Fibroblast of lung (primary cell): Measurements from ENCODE around the gene BYSL. TPM values are rescaled to one million over a fixed set of nuclear protein-coding genes. Genes with fewer than 3 reads are reported as not detected.

ENCODE experiments used
- DNase-seq, 2 donors: peaks; one replicate each; pipeline versions ENCODE4 v3.0.0 to v3.0.0-alpha.2; 2010; ENCODE audit warnings: low read depth in 2 of 2
- H2AFZ ChIP-seq: 2 replicates; pipeline ENCODE4 v1.5.1; 2012; ENCODE audit warnings: low read length, control low read depth, inconsistent platforms
- H3K27ac ChIP-seq: 2 replicates; pipeline ENCODE4 v1.5.1; 2011; ENCODE audit warnings: low read length, control low read depth; ENCODE audit not compliant: insufficient read depth
- H3K27me3 ChIP-seq: 2 replicates; pipeline ENCODE4 v1.5.1; 2011; ENCODE audit warnings: mild to moderate bottlenecking, low read length; ENCODE audit not compliant: control insufficient read depth, insufficient read depth
- H3K36me3 ChIP-seq: 2 replicates; pipeline ENCODE4 v1.5.1; 2011; ENCODE audit warnings: low read length; ENCODE audit not compliant: control insufficient read depth, insufficient read depth
- H3K4me1 ChIP-seq: 2 replicates; pipeline ENCODE4 v1.5.1; 2011; ENCODE audit warnings: low read length; ENCODE audit not compliant: control insufficient read depth, insufficient read depth; ENCODE audit errors: extremely low read depth
- H3K4me2 ChIP-seq: 2 replicates; pipeline ENCODE4 v1.5.1; 2011; ENCODE audit warnings: low read length, control low read depth; ENCODE audit not compliant: insufficient read depth; ENCODE audit errors: extremely low read depth
- H3K4me3 ChIP-seq, 4 experiments: fragments of 200-600 bp in 1 of 4; sonication (generic) in 1 of 4; replicated peaks in 1 of 4; 2 replicates each; pipeline ENCODE4 v1.5.1; 2011 to 2016; ENCODE audit warnings: low read length in 4 of 4, low read depth in 3 of 4, mild to moderate bottlenecking in 3 of 4, control low read depth in 2 of 4, inconsistent platforms in 1 of 4, mixed read lengths in 1 of 4; ENCODE audit not compliant: insufficient read depth in 1 of 4; ENCODE audit errors: control extremely low read depth in 1 of 4
- H3K79me2 ChIP-seq: 2 replicates; pipeline ENCODE4 v1.5.1; 2012; ENCODE audit warnings: mild to moderate bottlenecking, low read length, inconsistent platforms; ENCODE audit not compliant: control insufficient read depth, insufficient read depth
- H3K9ac ChIP-seq: 2 replicates; pipeline ENCODE4 v1.5.1; 2011; ENCODE audit warnings: mild to moderate bottlenecking, low read length, control low read depth; ENCODE audit not compliant: insufficient read depth
- H3K9me3 ChIP-seq: 2 replicates; pipeline ENCODE4 v1.5.1; 2012; ENCODE audit warnings: low read depth, low read length; ENCODE audit not compliant: control insufficient read depth, insufficient read depth
- H4K20me1 ChIP-seq: 2 replicates; pipeline ENCODE4 v1.5.1; 2011; ENCODE audit warnings: low read length; ENCODE audit not compliant: control insufficient read depth, insufficient read depth; ENCODE audit errors: extremely low read depth
- EZH2 ChIP-seq: IDR thresholded peaks from 2 replicates; pipeline ENCODE4 v1.5.1; 2012; ENCODE audit warnings: low read length, control low read depth, mild to moderate bottlenecking; ENCODE audit errors: missing control alignments
- polyA plus RNA-seq, 2 donors: library from polyadenylated mRNA; depleted of rRNA in 1 of 2; stranded (reverse) in 1 of 2; unstranded in 1 of 2; fragments of >200 nt; gene quantifications; 2 replicates each; pipeline ENCODE4 v1.2.1, GENCODE V29; 2011 to 2012; ENCODE audit warnings: missing spikeins in 1 of 2
- total RNA-seq: library from RNA; depleted of rRNA; stranded (reverse); fragments of >200 nt; gene quantifications from 2 replicates; pipeline ENCODE4 v1.2.1, GENCODE V29; 2014
- TF ChIP-seq, protein P1 (sequence below), 2 donors: IDR thresholded peaks in 1 of 2; conservative IDR thresholded peaks in 1 of 2; 1 replicate in 1 of 2; 2 replicates in 1 of 2; pipeline ENCODE4 v1.5.1; 2011 to 2012; ENCODE audit warnings: low read length in 2 of 2, control low read depth in 1 of 2, inconsistent platforms in 1 of 2, low read depth in 1 of 2, mild to moderate bottlenecking in 1 of 2

BYSL gene
- total and polyA plus RNA-seq, 2 donors (not counting 1 experiment from before 2014, with no cell fraction given): 11.3 to 13.7 TPM

DNA sequence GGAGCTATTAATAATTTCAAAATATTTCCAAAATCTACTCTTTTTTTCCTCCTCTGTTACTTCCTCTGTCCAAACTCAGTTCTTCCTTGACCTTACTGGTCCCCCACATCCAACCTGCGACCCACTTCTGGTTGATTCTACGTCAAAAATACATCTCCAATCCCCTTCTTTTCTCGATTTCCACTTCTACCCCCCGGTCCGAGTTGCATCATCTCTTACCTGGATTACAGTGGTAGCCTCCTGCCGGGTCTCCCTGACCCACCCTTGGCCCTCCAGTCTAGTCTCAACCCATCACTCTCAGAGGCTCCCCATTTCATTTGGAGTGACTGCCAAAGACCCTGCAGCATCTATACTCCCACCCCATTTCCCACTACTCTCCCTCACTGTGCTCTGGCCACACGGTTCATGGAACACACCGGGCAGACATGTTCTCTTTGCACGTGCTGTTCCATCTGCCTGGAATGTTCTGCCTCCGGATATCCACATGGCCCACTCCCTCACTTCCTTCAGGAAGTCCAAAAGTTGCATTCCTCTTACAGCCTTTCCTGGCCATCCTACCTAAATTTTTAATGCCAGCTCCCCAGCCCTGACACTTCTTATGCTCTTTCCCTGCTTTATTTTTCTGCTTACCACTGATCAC lies 26.4 kb downstream of the BYSL start:
- H3K27me3 ChIP-seq: no peaks in the 10 kb centered on the region

GRCh38 chr6:41954668-41955067 lies 33.4 kb downstream of the BYSL start:
- Histone ChIP-seq H3K4me1 (no peaks in the 10 kb centered on the region), H3K9ac (no peak overlapping the region), H3K27me3 (no peaks in the 10 kb centered on the region), H2AFZ (no peak overlapping the region), H3K4me2 (no peak overlapping the region), H3K27ac (no peak overlapping the region), H4K20me1 (no peaks in the 10 kb centered on the region), H3K4me3 (no peak overlapping the region), H3K36me3 (no peaks in the 10 kb centered on the region), H3K79me2 (no peaks in the 10 kb centered on the region), H3K9me3 (no peaks in the 10 kb centered on the region)
- TF ChIP-seq EZH2: no peak
- TF ChIP-seq, protein P1, sequence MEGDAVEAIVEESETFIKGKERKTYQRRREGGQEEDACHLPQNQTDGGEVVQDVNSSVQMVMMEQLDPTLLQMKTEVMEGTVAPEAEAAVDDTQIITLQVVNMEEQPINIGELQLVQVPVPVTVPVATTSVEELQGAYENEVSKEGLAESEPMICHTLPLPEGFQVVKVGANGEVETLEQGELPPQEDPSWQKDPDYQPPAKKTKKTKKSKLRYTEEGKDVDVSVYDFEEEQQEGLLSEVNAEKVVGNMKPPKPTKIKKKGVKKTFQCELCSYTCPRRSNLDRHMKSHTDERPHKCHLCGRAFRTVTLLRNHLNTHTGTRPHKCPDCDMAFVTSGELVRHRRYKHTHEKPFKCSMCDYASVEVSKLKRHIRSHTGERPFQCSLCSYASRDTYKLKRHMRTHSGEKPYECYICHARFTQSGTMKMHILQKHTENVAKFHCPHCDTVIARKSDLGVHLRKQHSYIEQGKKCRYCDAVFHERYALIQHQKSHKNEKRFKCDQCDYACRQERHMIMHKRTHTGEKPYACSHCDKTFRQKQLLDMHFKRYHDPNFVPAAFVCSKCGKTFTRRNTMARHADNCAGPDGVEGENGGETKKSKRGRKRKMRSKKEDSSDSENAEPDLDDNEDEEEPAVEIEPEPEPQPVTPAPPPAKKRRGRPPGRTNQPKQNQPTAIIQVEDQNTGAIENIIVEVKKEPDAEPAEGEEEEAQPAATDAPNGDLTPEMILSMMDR (conservative IDR thresholded peaks at IDR 0.05 in 1 of 2, IDR thresholded peaks at IDR 0.05 in 1 of 2; ENCODE audit: low read depth in 1 of 2, low read length in 2 of 2): no peak
- DNase-seq: no peak

More for the DNA sequence above, 26.4 kb downstream of the BYSL start:
- H3K4me2 ChIP-seq: no peak overlapping the region
- no peaks in the 10 kb centered on the region for H3K79me2 ChIP-seq
- no peak for DNase-seq
- no peak overlapping the region for H2AFZ ChIP-seq
- no peaks in the 10 kb centered on the region for H4K20me1 ChIP-seq
- no peaks in the 10 kb centered on the region for H3K36me3 ChIP-seq
- H3K4me3 ChIP-seq: no peak overlapping the region
- no peaks in the 10 kb centered on the region for H3K4me1 ChIP-seq
- no peaks in the 10 kb centered on the region for H3K9me3 ChIP-seq
- H3K9ac ChIP-seq: no peak overlapping the region
- no peak overlapping the region for H3K27ac ChIP-seq
- TF ChIP-seq, protein P1 (conservative IDR thresholded peaks at IDR 0.05 in 1 of 2, IDR thresholded peaks at IDR 0.05 in 1 of 2; ENCODE audit: low read depth in 1 of 2, low read length in 2 of 2): no peak
- TF ChIP-seq EZH2: no peak

DNA sequence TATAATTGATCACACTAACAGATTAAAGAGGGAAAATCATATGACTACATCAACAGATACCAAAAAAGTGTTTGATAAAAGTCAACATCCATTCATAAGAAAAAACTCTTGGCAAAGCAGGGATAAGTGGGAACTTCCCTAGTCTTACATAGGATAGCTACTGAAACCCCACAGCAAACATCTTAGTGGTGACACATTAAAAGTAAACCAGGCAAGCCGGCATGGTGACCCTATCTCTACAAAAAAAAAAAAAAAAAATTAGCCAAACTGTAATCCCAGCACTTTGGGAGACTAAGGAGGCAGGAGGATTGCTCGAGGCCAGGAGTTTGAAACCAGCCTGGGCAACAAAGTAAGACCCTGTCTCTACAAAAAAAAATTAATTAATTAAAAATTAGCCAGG lies 34.1 kb downstream of the BYSL start:
- Histone ChIP-seq H3K9me3 (no peaks in the 10 kb centered on the region), H3K27me3 (no peaks in the 10 kb centered on the region), H4K20me1 (no peaks in the 10 kb centered on the region), H3K27ac (no peak overlapping the region), H3K79me2 (no peaks in the 10 kb centered on the region), H3K4me2 (no peak overlapping the region), H3K36me3 (no peaks in the 10 kb centered on the region), H2AFZ (no peak overlapping the region), H3K9ac (no peak overlapping the region), H3K4me3 (no peak overlapping the region), H3K4me1 (no peaks in the 10 kb centered on the region)
- TF ChIP-seq, protein P1 (conservative IDR thresholded peaks at IDR 0.05 in 1 of 2, IDR thresholded peaks at IDR 0.05 in 1 of 2; ENCODE audit: low read depth in 1 of 2, low read length in 2 of 2): no peak
- TF ChIP-seq EZH2: no peak
- no peak for DNase-seq
